ENCODE data around the gene GRPR.

The GRPR gene

DNA sequence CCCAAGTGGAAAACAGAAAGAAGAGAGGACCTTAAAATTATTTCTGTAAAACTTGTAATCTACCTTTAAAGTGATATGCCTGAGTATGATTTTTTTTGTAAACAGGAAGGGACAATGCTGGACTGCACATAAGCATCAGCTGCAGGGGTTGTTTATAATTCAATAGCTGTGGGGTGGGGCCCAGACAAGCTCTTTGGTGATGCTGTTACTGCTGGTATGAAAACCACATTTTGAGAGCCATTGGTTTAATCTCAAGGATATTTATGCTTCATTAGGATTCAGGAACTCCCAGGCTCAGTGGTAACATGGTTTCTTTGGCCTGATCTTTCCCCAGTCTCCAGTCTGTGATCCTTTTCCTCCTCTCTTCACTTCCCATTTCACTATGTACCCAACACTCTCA lies 34.3 kb upstream of the GRPR start:
- DNase-seq (ENCODE audit: low spot score): no peak
- TF ChIP-seq, protein P1, sequence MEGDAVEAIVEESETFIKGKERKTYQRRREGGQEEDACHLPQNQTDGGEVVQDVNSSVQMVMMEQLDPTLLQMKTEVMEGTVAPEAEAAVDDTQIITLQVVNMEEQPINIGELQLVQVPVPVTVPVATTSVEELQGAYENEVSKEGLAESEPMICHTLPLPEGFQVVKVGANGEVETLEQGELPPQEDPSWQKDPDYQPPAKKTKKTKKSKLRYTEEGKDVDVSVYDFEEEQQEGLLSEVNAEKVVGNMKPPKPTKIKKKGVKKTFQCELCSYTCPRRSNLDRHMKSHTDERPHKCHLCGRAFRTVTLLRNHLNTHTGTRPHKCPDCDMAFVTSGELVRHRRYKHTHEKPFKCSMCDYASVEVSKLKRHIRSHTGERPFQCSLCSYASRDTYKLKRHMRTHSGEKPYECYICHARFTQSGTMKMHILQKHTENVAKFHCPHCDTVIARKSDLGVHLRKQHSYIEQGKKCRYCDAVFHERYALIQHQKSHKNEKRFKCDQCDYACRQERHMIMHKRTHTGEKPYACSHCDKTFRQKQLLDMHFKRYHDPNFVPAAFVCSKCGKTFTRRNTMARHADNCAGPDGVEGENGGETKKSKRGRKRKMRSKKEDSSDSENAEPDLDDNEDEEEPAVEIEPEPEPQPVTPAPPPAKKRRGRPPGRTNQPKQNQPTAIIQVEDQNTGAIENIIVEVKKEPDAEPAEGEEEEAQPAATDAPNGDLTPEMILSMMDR (IDR thresholded peaks at IDR 0.05; ENCODE audit: extremely low read depth, missing control alignments): no peak

DNA sequence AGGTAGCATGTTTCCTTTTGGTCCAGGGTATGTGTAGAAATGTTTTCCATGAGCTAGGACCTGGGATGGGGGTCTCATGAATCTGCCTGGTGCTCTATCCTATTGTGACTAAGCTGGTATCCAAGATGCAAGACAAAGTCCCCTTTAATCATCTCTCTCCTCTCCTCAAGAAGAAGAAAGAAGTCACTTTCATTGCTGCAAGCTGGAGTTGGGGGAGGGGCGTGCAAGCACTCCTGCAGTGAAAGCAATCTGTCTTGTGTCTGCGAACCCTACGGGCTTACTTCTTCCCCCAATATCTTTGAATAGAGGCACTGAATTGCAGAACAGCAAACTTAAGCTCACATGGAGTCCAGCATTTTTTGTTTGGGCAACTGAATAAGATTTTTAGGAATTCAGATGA lies 27.2 kb upstream of the GRPR start:
- TF ChIP-seq, protein P1 (IDR thresholded peaks at IDR 0.05; ENCODE audit: extremely low read depth, missing control alignments): no peak

DNA sequence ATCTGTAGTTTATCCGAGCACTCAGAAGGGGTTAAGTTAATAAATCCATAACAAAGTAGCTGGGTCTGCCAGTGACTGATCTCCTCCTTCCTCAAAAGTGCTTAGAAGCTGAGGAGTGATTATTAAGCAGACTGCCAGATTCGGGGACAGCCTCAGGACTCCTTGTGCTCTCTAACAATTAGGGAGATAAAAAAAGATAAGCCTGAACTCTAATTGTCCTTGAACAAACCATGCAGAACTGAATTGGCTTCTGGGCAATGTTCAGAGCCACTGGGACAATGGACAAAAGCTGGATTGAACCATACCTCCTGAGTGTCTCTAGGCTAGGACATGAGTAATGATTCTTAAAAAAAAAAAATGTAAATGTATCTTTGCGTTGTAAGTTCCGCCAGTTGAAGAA lies 22.7 kb upstream of the GRPR start:
- DNase-seq (ENCODE audit: low spot score): no peak
- TF ChIP-seq, protein P1 (IDR thresholded peaks at IDR 0.05; ENCODE audit: extremely low read depth, missing control alignments): no peak

More for the DNA sequence above, 27.2 kb upstream of the GRPR start:
- no peak for DNase-seq (ENCODE audit: low spot score)

DNA sequence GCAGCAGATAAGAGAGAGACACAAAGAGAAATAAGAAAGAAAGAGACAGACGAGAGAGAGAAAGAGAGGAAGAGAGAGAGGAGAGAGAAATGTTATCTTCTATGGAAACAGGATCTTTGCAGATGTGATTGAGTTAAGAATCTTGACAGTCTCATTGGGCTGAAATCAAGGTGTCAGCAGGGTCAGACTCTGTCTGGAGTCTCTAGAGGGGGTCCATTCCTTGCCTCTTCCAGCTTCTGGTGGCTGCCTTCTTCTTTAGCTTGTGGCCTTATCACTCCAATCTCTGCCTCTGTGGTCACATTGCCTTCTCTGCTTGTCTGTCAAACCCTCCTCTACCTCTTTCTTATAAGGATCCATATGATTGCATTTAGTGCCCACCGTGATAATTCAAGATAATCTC lies 21.8 kb upstream of the GRPR start:
- DNase-seq (ENCODE audit: low spot score): no peak
- TF ChIP-seq, protein P1 (IDR thresholded peaks at IDR 0.05; ENCODE audit: extremely low read depth, missing control alignments): no peak

DNA sequence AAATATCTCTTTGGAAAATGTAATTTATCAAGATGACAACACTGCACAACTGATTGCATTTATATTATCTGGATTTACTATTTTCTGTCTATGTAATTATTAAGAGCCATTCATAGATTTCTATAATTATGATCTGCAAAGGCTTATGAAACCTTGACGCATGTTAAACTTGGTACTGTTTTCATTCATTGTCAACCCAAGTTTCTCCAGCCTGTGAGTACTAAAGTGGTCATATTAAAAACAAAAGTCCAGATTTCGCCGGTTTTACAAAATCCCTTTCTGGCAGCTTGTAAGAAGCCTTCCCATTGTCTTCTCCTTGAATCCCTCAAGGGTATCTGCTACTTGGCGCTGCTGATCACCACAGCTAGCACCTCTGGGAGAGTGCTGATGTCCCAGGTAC lies 19.7 kb upstream of the GRPR start:
- DNase-seq (ENCODE audit: low spot score): no peak
- TF ChIP-seq, protein P1 (IDR thresholded peaks at IDR 0.05; ENCODE audit: extremely low read depth, missing control alignments): no peak

DNA sequence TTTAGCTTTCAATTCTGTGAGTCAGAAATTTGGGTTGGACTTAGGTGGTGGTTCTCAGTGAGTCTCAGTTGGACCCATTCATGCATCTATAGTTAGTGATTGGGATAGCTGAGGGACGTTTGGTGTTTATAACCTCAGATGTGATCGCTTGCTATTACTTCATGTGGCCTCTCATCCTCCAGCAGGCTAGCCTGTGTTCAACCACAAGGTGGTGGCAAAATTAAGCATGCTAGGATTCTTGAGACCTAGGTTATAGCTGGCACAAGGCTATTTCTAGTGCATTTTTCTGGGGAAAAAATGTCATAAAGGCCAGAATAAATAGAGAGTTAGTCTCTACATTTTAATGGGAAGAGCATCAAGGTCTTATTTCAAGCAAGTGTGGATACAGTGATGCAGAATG lies 10.9 kb upstream of the GRPR start:
- TF ChIP-seq, protein P1 (IDR thresholded peaks at IDR 0.05; ENCODE audit: extremely low read depth, missing control alignments): no peak
- DNase-seq (ENCODE audit: low spot score): no peak

DNA sequence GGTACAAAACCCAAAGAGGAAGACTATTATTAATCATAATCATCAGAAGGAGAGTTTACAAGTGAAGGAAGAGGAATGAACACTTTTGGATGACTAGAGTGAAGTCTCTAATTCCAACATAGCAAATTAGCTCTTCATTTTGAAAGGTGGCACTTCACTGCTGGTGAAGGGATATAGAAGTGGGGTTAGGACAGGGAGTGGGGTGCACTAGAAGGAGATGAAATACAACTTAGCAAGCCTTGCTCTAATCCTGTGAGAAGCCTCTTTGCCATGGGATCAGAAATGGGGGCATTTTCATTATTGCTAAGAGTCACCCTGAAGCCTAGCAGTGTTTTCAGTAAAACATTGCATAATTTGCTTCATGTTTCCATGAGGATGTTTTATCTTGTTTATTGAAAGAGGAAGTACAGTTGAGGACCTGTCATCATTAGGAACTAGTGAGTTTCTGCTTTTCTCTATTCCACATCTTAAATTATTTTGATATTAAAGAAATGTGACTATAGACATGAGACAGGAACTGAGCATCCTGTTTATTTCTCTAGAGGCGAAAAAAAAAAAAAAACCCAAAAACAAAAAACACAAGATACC lies 9.3 kb upstream of the GRPR start:
- TF ChIP-seq, protein P1 (IDR thresholded peaks at IDR 0.05; ENCODE audit: extremely low read depth, missing control alignments): no peak
- no peak for DNase-seq (ENCODE audit: low spot score)

Data from GM20000 (cell line).